KOPT-K1 (cell line): ENCODE measurements around the gene DLST.

Experiments used
- H3K27ac ChIP-seq: fragments of 200-600 bp; sonication (generic); 2 replicates; pipeline ENCODE4 v1.5.1; 2016; ENCODE audit warnings: antibody characterized with exemption, mild to moderate bottlenecking, low read depth, low read length; ENCODE audit not compliant: poor library complexity, severe bottlenecking
- H3K36me3 ChIP-seq: fragments of 200-600 bp; sonication (generic); 2 replicates; pipeline ENCODE4 v1.5.1; 2017; ENCODE audit warnings: antibody characterized with exemption, mild to moderate bottlenecking, low read length, moderate library complexity; ENCODE audit not compliant: insufficient read depth
- H3K9me3 ChIP-seq: fragments of 200-600 bp; sonication (generic); 2 replicates; pipeline ENCODE4 v1.5.1; 2017; ENCODE audit warnings: antibody characterized with exemption, low read length, mild to moderate bottlenecking; ENCODE audit not compliant: insufficient read depth, poor library complexity, severe bottlenecking

The DLST gene

DNA sequence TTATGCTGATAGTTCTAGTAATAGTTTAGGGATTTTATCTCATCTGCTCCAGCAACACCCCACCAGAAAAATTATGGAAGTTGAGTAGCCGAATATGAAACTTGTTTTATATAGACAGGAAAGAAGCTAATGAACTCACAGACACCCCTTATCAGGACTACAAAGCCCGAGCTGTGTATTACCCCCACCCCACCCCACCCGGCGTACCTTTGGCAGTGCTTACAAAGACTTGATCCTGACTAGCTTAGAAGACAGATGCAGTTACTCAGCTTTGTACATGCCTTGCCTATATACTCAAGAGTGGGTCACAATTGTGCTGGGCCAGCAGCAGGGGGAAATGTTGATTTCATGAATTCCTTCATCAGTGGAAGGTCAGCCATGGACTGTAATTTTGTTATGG, 28.1 kb upstream of the DLST start:
- Histone ChIP-seq H3K36me3 (peaks cover 5% of the 10 kb centered on the region; the same call in 1 of the 2 replicates), H3K27ac (no peak overlapping the region), H3K9me3 (no peaks in the 10 kb centered on the region)

DNA sequence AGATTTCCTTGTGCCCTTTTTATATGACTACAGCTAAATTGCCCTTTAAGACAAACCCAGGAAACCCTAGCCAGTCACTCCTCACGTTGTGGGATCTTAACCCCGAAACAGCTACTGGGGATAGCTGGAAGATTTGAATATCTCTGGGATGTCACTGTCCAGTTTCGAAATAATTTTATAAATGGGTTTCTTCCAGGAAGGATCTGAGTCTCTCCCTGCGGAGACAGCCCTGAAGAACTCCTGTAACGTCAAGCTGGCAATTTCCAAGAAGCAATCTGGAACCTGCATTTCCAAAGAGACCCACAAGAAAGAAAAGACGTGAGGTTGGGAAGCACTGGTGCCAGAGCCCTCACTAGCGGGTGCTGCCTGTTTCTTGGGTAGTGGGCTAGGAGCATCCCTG, 26.7 kb upstream of the DLST start:
- H3K36me3 ChIP-seq: peaks cover 5% of the 10 kb centered on the region; the same call in 1 of the 2 replicates
- H3K9me3 ChIP-seq: no peaks in the 10 kb centered on the region
- no peak overlapping the region for H3K27ac ChIP-seq

DNA sequence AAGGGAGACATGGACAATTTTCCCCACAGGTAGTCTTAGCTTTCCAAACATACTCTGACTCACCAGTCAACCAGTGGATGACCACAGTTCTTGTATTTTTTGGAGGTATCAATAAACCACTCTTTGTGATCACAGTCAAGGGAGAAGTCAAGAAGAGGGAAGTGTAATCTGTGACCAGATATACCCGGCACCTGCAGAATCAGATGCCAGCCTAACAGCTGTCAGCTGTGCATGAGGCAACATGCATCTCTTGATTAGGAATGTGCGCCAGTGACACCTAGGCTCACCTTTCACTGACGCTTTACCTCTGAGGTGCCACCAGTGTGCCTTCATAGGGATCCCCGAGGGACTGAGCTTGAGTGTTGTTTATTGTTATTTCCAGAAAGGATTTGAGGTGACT, 25.8 kb upstream of the DLST start:
- Histone ChIP-seq H3K27ac (no peak overlapping the region), H3K9me3 (no peaks in the 10 kb centered on the region), H3K36me3 (peaks cover 5% of the 10 kb centered on the region; the same call in 1 of the 2 replicates)

DNA sequence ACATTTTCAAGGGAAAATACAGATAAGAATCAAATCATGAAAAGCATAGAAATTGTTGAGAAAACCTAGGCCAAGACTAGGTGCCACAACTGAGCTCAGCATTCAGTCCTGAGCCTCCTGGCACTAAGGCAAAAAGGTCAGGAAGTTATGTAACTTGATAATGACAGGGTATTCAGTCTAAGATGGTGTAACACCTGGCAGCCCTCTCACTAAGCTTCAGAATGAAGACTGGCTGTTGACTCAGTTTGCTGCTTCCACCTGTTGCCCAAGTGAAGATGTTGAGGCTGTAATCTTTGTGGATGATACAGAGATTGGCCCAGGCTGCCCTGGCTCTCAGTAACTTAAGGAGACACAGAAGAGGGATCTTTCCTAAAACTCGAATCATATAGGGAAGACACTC, 25.4 kb upstream of the DLST start:
- Histone ChIP-seq H3K9me3 (no peaks in the 10 kb centered on the region), H3K36me3 (peaks cover 5% of the 10 kb centered on the region; the same call in 1 of the 2 replicates)

DNA sequence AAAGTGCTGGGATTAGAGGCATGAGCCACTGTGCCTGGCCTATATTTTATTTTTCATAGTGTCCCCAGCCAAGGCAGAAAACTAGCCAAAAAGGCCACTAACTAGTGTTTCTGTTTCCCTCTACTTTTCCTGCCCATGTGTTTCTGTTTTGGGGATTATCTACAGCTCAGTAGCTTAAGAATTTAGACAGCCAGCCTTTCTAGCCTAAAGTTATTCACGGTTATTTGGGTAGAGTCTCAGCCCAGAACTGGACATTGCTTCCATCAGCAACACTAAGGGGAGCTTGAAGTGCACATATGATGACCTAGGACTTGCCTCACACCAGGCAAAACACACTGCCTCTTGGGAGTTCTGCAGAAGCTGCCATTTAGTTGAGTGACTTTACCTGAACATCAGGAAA, 23.7 kb upstream of the DLST start:
- H3K36me3 ChIP-seq: peaks cover 5% of the 10 kb centered on the region; the same call in 1 of the 2 replicates
- H3K27ac ChIP-seq: no peak overlapping the region
- no peaks in the 10 kb centered on the region for H3K9me3 ChIP-seq

More for the DNA sequence above, 25.4 kb upstream of the DLST start:
- H3K27ac ChIP-seq: no peak overlapping the region

DNA sequence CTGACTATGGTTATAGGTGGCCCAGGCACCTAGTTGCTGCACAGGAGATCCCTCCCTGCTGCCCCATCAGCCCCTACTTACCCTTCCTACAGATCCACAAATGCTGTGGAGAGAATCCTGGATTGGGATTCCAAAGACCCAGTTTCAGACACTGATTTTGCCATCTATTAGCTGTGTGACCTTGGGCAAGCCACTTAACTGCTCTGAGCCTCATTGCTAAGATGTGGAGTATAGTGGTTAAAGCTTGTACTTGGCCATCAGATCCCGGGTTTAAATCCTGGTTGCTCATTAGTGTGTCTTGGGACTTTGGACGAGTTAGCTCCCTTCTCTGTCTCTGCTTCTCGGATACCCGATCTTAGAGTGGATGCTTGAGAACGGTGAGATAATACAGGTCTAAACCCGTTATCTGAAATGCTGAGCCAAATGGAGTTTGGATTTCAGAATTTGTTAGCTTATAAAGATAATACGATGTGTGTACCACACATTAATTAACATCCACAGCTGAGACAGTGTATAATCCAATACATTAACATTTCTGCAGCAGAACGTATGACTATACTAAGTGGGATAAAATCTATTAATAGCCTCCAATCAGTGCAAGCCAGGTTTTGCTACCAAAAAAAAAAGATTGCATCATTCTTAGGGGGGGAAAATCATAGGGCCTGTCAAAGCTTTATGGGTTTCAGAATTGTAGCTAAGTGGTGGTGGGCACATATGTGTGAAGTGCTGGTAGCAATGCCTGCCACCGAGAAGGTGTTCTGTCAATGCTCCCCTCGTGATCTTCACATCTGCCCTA, 21.8 kb upstream of the DLST start:
- peaks cover 5% of the 10 kb centered on the region; the same call in 1 of the 2 replicates for H3K36me3 ChIP-seq
- H3K27ac ChIP-seq: no peak overlapping the region
- H3K9me3 ChIP-seq: no peaks in the 10 kb centered on the region

DNA sequence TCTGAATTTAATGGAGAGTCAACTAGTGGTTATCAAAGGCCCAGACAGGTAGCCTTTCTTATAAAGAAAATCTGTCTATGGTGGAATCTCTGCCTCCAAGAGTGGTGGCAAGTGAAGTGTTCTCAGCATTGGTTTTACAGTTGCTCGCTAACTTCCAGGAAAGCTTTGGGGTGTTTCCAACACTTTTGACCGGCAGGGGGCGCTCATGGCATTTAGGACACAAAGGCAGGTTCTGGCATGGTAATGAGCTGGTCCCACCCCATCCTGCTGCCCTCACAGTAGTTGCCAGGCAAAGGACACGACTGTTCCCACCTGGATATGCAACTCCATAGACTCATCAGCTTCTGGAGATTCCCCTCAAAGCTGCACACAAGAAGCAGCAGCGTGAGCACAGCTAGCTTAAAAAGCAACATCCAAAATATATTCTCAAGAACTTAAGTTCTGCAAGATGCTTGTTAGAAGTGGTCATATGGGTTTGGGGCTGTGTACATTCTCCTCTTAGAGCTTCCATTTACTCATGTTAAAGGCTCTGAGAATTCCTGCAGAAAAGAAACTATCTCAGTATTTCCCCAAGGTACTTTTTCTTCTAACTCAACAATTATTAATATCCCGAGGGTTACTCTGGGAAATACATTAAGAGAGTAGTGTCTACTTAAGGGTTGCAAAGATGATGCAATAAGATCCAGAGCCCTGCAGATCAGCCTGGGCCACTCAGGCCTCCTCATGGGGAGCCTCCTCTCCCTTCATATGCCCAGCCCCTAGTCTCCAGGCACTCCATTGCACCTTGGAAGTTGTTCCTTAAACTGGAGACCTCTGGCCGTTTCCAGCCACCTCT, 20.6 kb upstream of the DLST start:
- Histone ChIP-seq H3K36me3 (no peaks in the 10 kb centered on the region), H3K9me3 (no peaks in the 10 kb centered on the region), H3K27ac (no peak overlapping the region)

DNA sequence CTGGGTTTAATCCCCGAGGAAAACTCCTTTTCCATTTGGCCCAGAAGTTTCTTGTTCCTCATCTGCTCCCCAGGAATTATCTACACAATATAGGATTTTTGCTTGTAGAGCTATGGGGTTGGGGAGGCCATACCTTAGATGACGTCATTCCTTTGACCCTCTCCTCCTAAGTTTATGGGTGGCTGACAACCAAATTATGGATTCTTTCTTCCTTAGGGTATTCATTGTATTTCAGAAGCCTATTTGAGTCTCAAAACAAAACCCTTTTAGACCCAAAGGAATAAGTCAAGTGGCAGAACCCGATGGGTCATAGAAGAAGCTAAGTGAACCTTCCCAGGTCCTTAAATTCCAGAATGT, 20.0 kb upstream of the DLST start:
- H3K27ac ChIP-seq: no peak overlapping the region
- H3K9me3 ChIP-seq: no peaks in the 10 kb centered on the region
- no peaks in the 10 kb centered on the region for H3K36me3 ChIP-seq

DNA sequence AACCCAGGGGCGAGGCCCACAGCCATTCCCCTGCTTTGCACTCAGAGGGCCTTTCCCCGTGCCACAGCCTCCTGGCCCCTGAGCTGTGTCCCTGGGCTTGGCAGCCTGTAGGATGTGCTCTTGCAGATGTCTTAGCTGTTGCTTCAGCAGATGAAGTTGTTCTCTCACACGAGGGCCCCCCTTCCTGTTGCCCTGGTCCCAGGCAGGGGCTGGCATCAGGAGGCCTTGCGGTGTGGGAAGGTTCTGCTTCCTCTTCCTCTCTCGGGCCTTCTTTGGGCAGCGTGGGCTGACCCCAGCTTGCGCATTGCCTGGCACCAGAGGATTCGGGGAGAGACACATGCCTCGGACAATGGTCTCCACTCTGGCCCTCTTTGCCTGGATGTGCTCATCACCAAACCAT, 18.4 kb upstream of the DLST start:
- Histone ChIP-seq H3K36me3 (no peaks in the 10 kb centered on the region), H3K9me3 (no peaks in the 10 kb centered on the region), H3K27ac (no peak overlapping the region)

DNA sequence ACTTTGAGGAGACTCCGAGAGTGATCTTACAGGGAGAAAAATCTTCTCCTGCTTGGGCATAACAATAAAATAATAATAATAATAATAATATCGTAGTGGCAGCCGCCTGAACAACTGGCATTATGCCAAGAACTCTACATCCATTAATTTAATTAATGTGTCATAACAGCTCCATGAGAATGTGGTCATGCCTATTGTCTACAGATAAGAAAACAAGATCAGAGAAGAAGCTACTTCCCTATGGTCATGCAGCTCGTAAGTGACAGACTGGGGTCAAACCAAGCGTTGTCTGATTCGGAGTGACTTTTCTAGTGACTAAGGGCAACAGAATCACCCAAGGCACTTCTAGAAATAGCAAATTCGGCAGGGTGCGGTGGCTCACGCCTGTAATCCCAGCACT, 17.5 kb upstream of the DLST start:
- no peak overlapping the region for H3K27ac ChIP-seq
- H3K36me3 ChIP-seq: no peaks in the 10 kb centered on the region
- H3K9me3 ChIP-seq: no peaks in the 10 kb centered on the region

DNA sequence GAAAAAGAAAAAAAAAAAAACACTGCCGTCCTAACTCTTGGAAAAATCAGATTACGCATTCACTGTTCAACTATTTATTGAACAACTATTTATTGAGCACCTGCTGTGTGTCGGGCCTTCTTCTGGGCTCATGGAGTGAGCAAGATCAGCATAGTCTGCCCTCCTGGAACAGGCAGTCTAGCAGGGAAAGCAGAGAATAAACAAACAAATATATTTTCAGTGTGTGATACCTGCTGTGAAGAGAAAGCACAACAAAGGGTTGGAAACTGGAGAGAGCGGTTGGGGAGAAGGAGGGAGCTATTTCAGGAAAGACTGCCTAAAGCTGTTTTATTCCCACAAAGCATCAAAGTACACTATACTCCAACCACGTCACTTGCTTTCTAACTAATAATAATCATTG, 16.6 kb upstream of the DLST start:
- no peaks in the 10 kb centered on the region for H3K36me3 ChIP-seq
- H3K27ac ChIP-seq: no peak overlapping the region
- no peaks in the 10 kb centered on the region for H3K9me3 ChIP-seq

DNA sequence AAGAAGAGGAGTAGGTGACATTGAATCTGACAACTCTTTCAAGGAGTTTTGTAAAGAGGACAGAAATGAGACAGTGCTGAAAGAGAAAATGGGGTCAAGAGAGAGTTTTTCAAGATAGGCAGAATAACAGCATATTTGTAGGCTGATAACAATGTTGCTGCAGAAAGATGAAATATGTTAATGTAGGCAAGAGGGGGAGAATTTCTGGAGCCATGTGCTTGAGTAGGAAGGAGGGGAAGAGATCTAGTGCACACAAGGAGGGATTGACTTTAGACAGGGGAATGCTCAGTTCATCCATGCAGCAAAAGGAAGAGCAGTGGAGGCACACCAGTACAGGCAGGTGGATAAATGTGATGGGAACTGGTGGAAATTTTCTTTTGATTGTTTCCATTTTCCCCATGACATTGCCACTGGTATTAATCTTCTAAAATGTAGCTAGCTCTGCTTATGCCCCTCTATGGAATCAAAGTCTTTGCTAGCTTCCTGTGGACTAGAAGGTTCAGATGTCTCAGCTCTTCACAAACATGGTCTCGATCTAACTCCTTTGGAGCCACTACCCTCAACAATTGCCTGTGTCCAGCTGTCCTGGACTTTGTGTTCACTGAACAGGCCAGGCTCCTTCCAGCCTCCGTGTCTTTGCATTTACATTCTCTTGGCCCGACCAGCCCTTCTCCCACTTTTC, 14.9 kb upstream of the DLST start:
- Histone ChIP-seq H3K27ac (no peak overlapping the region), H3K36me3 (no peaks in the 10 kb centered on the region), H3K9me3 (no peaks in the 10 kb centered on the region)

DNA sequence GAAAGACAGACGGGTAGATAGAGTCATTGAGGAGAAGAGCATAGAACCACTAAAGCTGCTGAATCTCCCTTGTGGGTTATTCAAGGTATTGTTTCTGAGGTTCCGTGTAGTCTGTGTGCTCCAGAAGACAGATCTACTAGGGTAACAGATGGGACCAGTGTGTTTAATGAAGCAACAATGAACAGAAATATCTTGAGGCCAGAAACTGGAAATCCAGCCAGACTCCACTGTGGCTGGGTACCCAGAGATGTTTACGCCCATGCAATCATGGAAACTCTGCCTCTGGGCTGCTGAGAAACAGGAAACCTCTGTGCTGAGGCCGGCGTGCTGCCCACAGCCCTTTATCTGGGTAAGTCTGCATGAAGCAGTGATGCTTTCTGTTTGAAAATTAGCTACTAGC, 14.0 kb upstream of the DLST start:
- Histone ChIP-seq H3K9me3 (no peaks in the 10 kb centered on the region), H3K36me3 (no peaks in the 10 kb centered on the region), H3K27ac (no peak overlapping the region)

DNA sequence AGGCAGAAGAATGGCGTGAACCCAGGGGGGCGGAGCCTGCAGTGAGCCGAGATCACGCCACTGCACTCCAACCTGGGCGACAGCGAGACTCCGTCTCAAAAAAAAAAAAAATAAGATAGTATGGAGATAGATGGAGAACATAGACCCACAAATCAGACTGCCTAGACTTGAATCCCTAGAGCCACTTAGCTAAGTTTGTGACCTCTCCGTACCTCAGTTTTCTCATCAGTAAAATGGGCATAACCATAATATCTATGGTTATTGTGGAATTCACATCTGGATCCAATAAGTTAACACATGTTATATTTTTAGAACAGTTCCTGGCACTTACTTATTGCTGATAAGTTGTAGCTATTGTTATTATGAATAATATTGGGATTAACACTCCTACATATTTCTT, 13.0 kb upstream of the DLST start:
- no peaks in the 10 kb centered on the region for H3K36me3 ChIP-seq
- no peaks in the 10 kb centered on the region for H3K9me3 ChIP-seq
- H3K27ac ChIP-seq: no peak overlapping the region

DNA sequence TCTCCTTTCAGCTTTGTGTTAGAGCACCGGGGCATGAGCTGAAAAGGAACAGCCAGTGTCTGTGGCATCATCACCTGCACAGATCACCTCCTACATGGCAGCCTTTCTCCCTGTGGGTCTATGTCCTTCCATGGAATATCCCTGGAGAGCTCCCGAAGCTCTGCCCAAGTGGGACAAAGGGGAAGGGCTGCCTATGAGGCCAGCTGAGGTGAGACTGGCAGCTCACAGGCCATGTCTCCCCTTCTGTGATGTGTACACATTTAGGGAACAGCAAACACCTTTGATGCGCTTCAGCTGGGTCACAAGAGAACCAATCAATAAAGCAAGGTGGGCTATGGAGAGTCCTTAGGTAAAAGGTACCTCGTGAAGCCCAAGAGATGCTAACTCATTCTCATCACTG, 9.9 kb upstream of the DLST start:
- Histone ChIP-seq H3K9me3 (no peaks in the 10 kb centered on the region), H3K36me3 (no peaks in the 10 kb centered on the region), H3K27ac (no peak overlapping the region)
